Astrocyte (in vitro differentiated cells and primary cell): ENCODE results near the gene ESRRG. TPM values are rescaled to one million over a fixed set of nuclear protein-coding genes. Genes with fewer than 3 reads are reported as not detected.
"Not testable (repeated sequence)": the region's sequence is repeated elsewhere in the genome, so short reads cannot be mapped to it uniquely, and the experiment has no call there.

Experiments
- DNase-seq: peaks from one replicate; pipeline ENCODE4 v3.0.0-alpha.2; 2010; ENCODE audit warnings: low read depth
- FAIRE-seq: peaks from 2 replicates; lab custom pipeline; 2011; peaks lifted over from hg19 to GRCh38; lab: Jason Lieb, UNC
- H2AFZ ChIP-seq: 2 replicates; pipeline ENCODE4 v1.6.0; 2012; ENCODE audit warnings: low read depth, low read length, inconsistent platforms
- H3K27ac ChIP-seq: 2 replicates; pipeline ENCODE4 v1.5.1; 2011; ENCODE audit warnings: low read depth, low read length, inconsistent platforms
- H3K27me3 ChIP-seq: 2 replicates; pipeline ENCODE4 v1.6.0; 2011; ENCODE audit warnings: low read length, inconsistent platforms; ENCODE audit not compliant: insufficient read depth
- H3K36me3 ChIP-seq: 2 replicates; pipeline ENCODE4 v1.5.1; 2011; ENCODE audit warnings: low read length, inconsistent platforms; ENCODE audit not compliant: insufficient read depth
- H3K4me1 ChIP-seq: 2 replicates; pipeline ENCODE4 v1.5.1; 2011; ENCODE audit warnings: low read length, inconsistent platforms; ENCODE audit not compliant: insufficient read depth
- H3K4me2 ChIP-seq: 2 replicates; pipeline ENCODE4 v1.6.0; 2012; ENCODE audit warnings: low read length, inconsistent platforms
- H3K4me3 ChIP-seq: 2 replicates; pipeline ENCODE4 v1.5.1; 2011; ENCODE audit warnings: low read depth, mild to moderate bottlenecking, low read length, inconsistent platforms; ENCODE audit not compliant: insufficient read depth
- H3K79me2 ChIP-seq: 2 replicates; pipeline ENCODE4 v1.6.0; 2012; ENCODE audit warnings: mild to moderate bottlenecking, low read length, inconsistent platforms; ENCODE audit not compliant: insufficient read depth
- H3K9ac ChIP-seq: 2 replicates; pipeline ENCODE4 v1.6.0; 2012; ENCODE audit warnings: mild to moderate bottlenecking, low read length, inconsistent platforms
- H3K9me3 ChIP-seq: 2 replicates; pipeline ENCODE4 v1.5.1; 2012; ENCODE audit warnings: low read depth, mild to moderate bottlenecking, low read length, inconsistent platforms; ENCODE audit not compliant: insufficient read depth
- H4K20me1 ChIP-seq: 2 replicates; pipeline ENCODE4 v1.6.0; 2012; ENCODE audit warnings: low read length, inconsistent platforms; ENCODE audit not compliant: insufficient read depth
- H3K27ac Mint-ChIP-seq: one replicate; pipeline ENCODE4 v1.8.0; 2021; ENCODE audit warnings: mild to moderate bottlenecking, mixed read lengths; ENCODE audit not compliant: unreplicated experiment
- H3K27me3 Mint-ChIP-seq: one replicate; pipeline ENCODE4 v1.8.0; 2021; ENCODE audit warnings: low read depth, mixed read lengths; ENCODE audit not compliant: unreplicated experiment
- H3K36me3 Mint-ChIP-seq: one replicate; pipeline ENCODE4 v1.8.0; 2021; ENCODE audit warnings: low read depth, mixed read lengths; ENCODE audit not compliant: unreplicated experiment
- H3K4me1 Mint-ChIP-seq: one replicate; pipeline ENCODE4 v1.8.0; 2021; ENCODE audit warnings: low read depth, mixed read lengths; ENCODE audit not compliant: unreplicated experiment
- H3K4me3 Mint-ChIP-seq: one replicate; pipeline ENCODE4 v1.8.0; 2021; ENCODE audit warnings: mild to moderate bottlenecking, moderate library complexity, mixed read lengths; ENCODE audit not compliant: unreplicated experiment
- H3K9me3 Mint-ChIP-seq: one replicate; pipeline ENCODE4 v1.8.0; 2021; ENCODE audit warnings: mild to moderate bottlenecking, mixed read lengths; ENCODE audit not compliant: unreplicated experiment
- EZH2 ChIP-seq: IDR thresholded peaks from 2 replicates; pipeline ENCODE4 v1.6.1; 2012; ENCODE audit warnings: mild to moderate bottlenecking, low read length, inconsistent platforms; ENCODE audit not compliant: insufficient read depth
- total RNA-seq: library from RNA; stranded (reverse); gene quantifications from 2 replicates; pipeline ENCODE4 v1.2.1, GENCODE V29; 2021
- TF ChIP-seq, protein P1 (sequence below): IDR thresholded peaks from 2 replicates; pipeline ENCODE4 v1.5.1; 2011; ENCODE audit warnings: low read depth, mild to moderate bottlenecking, inconsistent platforms, low read length, moderate library complexity; ENCODE audit not compliant: insufficient read depth

Gene ESRRG
- total RNA-seq, 1 donor from 2014 or later = 0.79 TPM

GRCh38 chr1:216705676-216706075, 17.6 kb downstream of the ESRRG start:
- no peak for DNase-seq
- no peaks in the 10 kb centered on the region for H3K79me2 ChIP-seq
- H3K4me2 ChIP-seq = no peak overlapping the region
- Mint-ChIP-seq H3K27ac (no peak overlapping the region), H3K4me1 (no peaks in the 10 kb centered on the region), H3K27me3 (no peaks in the 10 kb centered on the region), H3K9me3 (no peaks in the 10 kb centered on the region), H3K36me3 (no peaks in the 10 kb centered on the region), H3K4me3 (no peak overlapping the region)
- no peak overlapping the region for H3K27ac ChIP-seq
- H3K36me3 ChIP-seq = no peaks in the 10 kb centered on the region
- TF ChIP-seq, protein P1, sequence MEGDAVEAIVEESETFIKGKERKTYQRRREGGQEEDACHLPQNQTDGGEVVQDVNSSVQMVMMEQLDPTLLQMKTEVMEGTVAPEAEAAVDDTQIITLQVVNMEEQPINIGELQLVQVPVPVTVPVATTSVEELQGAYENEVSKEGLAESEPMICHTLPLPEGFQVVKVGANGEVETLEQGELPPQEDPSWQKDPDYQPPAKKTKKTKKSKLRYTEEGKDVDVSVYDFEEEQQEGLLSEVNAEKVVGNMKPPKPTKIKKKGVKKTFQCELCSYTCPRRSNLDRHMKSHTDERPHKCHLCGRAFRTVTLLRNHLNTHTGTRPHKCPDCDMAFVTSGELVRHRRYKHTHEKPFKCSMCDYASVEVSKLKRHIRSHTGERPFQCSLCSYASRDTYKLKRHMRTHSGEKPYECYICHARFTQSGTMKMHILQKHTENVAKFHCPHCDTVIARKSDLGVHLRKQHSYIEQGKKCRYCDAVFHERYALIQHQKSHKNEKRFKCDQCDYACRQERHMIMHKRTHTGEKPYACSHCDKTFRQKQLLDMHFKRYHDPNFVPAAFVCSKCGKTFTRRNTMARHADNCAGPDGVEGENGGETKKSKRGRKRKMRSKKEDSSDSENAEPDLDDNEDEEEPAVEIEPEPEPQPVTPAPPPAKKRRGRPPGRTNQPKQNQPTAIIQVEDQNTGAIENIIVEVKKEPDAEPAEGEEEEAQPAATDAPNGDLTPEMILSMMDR = no peak
- TF ChIP-seq EZH2 = no peak
- no peak overlapping the region for H3K4me3 ChIP-seq
- H3K27me3 ChIP-seq = no peaks in the 10 kb centered on the region
- H4K20me1 ChIP-seq = no peaks in the 10 kb centered on the region
- H3K9me3 ChIP-seq = no peaks in the 10 kb centered on the region
- no peak for FAIRE-seq
- no peaks in the 10 kb centered on the region for H3K4me1 ChIP-seq
- no peak overlapping the region for H2AFZ ChIP-seq
- H3K9ac ChIP-seq = no peak overlapping the region

DNA sequence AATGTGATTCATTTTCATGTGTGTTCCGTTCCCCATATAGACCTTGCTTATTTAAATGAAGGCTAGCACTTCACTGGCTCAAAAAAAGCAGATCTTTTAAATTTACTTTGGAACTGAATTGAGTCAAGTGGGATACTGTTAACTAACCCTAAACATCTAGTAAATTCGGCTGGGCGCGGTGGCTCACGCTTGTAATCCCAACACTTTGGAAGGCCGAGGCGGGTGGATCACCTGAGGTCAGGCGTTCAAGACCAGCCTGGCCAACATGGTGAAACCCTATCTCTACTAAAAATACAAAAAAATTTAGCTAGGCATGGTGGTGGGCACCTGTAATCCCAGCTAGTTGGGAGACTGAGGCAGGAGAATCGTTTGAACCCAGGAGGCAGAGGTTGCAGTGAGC, 19.2 kb downstream of the ESRRG start:
- not testable (repeated sequence) for H3K9me3 Mint-ChIP-seq, H3K79me2 ChIP-seq, H3K36me3 ChIP-seq, H3K4me1 Mint-ChIP-seq, H3K27me3 Mint-ChIP-seq, H3K36me3 Mint-ChIP-seq, H2AFZ ChIP-seq, H3K27ac ChIP-seq, H3K4me3 Mint-ChIP-seq, H3K9me3 ChIP-seq, FAIRE-seq, H3K27ac Mint-ChIP-seq, H4K20me1 ChIP-seq, H3K27me3 ChIP-seq, DNase-seq, H3K9ac ChIP-seq, H3K4me2 ChIP-seq, H3K4me1 ChIP-seq, H3K4me3 ChIP-seq

GRCh38 chr1:216702170-216702569, 21.1 kb downstream of the ESRRG start:
- H3K9me3 Mint-ChIP-seq = no peaks in the 10 kb centered on the region
- no peaks in the 10 kb centered on the region for H3K4me1 ChIP-seq
- H3K27me3 Mint-ChIP-seq = no peaks in the 10 kb centered on the region
- H3K9ac ChIP-seq = no peak overlapping the region
- H3K27ac Mint-ChIP-seq = no peak overlapping the region
- H4K20me1 ChIP-seq = no peaks in the 10 kb centered on the region
- no peak overlapping the region for H2AFZ ChIP-seq
- H3K36me3 Mint-ChIP-seq = no peaks in the 10 kb centered on the region
- H3K4me3 ChIP-seq = no peak overlapping the region
- DNase-seq (no peak), FAIRE-seq (no peak)
- no peaks in the 10 kb centered on the region for H3K9me3 ChIP-seq
- H3K4me3 Mint-ChIP-seq = no peak overlapping the region
- H3K27ac ChIP-seq = no peak overlapping the region
- no peaks in the 10 kb centered on the region for H3K36me3 ChIP-seq
- no peaks in the 10 kb centered on the region for H3K4me1 Mint-ChIP-seq
- TF ChIP-seq, protein P1 = no peak
- TF ChIP-seq EZH2 = no peak
- no peak overlapping the region for H3K4me2 ChIP-seq
- no peaks in the 10 kb centered on the region for H3K27me3 ChIP-seq
- no peaks in the 10 kb centered on the region for H3K79me2 ChIP-seq
